HepG2 (cell line): ENCODE data around the gene ATP6V0E2. TPM values are rescaled to one million over a fixed set of nuclear protein-coding genes. Genes with fewer than 3 reads are reported as not detected.

Experiments used
- ATAC-seq: fragments of 200-7000 bp; cut with Tn5 transposase; 3 replicates; pipeline ENCODE4 v1.9.1; 2020; ENCODE audit warnings: mild to moderate bottlenecking, moderate library complexity
- BruUV-seq: library from RNA; stranded (reverse); fragments of 400-500 nt; replicated peaks from 2 replicates; lab custom pipeline; 2021; lab: Mats Ljungman, UMichigan
- CTCF ChIA-PET: fragments of 300-600 bp; formaldehyde crosslinking; extraction: SDS; loops from one replicate; lab custom pipeline; 2021; ENCODE audit warnings: low total read pairs, inconsistent platforms, low intra/inter-chr PET ratio; lab: Yijun Ruan, JAX
- POLR2A ChIA-PET: fragments of 350-600 bp; sonication (Branson Sonifier 250); formaldehyde crosslinking; loops from one replicate; lab custom pipeline; 2020; ENCODE audit warnings: antibody characterized with exemption, inconsistent platforms; lab: Yijun Ruan, JAX
- DNase-seq: peaks from one replicate; pipeline ENCODE4 v3.0.0-alpha.2; 2015; ENCODE audit warnings: low spot score
- FAIRE-seq: peaks from 3 replicates; lab custom pipeline; 2011; peaks lifted over from hg19 to GRCh38; lab: Jason Lieb, UNC
- H2AFZ ChIP-seq: one replicate; pipeline ENCODE4 v1.6.1; 2011; ENCODE audit warnings: low read length, inconsistent platforms
- H3K27ac ChIP-seq: fragments of 300-600 bp; 3 replicates; pipeline ENCODE4 v1.8.0; 2011; ENCODE audit warnings: mixed run types, mild to moderate bottlenecking, mixed read lengths, low read length, inconsistent platforms; ENCODE audit not compliant: insufficient read depth; ENCODE audit errors: extremely low read length
- H3K27me3 ChIP-seq, 2 experiments: fragments of 200-600 bp in 1 of 2; 2 replicates in 1 of 2; 3 replicates in 1 of 2; pipeline versions ENCODE4 v1.6.0 to v1.8.0; 2011; ENCODE audit warnings: low read length in 2 of 2, mild to moderate bottlenecking in 2 of 2, moderate library complexity in 2 of 2, inconsistent platforms in 1 of 2; ENCODE audit not compliant: insufficient read depth in 2 of 2, control insufficient read depth in 1 of 2
- H3K36me3 ChIP-seq, 2 experiments: fragments of 200-600 bp in 1 of 2; replicated peaks in 1 of 2; 2 replicates in 1 of 2; 3 replicates in 1 of 2; pipeline versions ENCODE4 v1.5.1 to v1.8.0; 2011; ENCODE audit warnings: low read length in 2 of 2, inconsistent platforms in 1 of 2; ENCODE audit not compliant: insufficient read depth in 2 of 2, control insufficient read depth in 1 of 2
- H3K4me1 ChIP-seq: 2 replicates; pipeline ENCODE4 v1.5.1; 2012; ENCODE audit warnings: low read length, inconsistent platforms; ENCODE audit not compliant: insufficient read depth
- H3K4me2 ChIP-seq: 2 replicates; pipeline ENCODE4 v1.6.0; 2011; ENCODE audit warnings: low read depth, low read length, inconsistent platforms
- H3K4me3 ChIP-seq, 3 experiments: fragments of 200-600 bp in 1 of 3; sonication (generic), shearing (Covaris generic) in 1 of 3; replicated peaks in 1 of 3; 2 replicates each; pipeline ENCODE4 v1.5.1; 2011 to 2016; ENCODE audit warnings: low read length in 3 of 3, inconsistent platforms in 2 of 3, low read depth in 2 of 3, mild to moderate bottlenecking in 2 of 3, control low read depth in 1 of 3, mixed read lengths in 1 of 3; ENCODE audit not compliant: insufficient read depth in 1 of 3
- H3K79me2 ChIP-seq: one replicate; pipeline ENCODE4 v1.6.1; 2011; ENCODE audit warnings: low read length, inconsistent platforms; ENCODE audit not compliant: insufficient read depth
- H3K9ac ChIP-seq: 2 replicates; pipeline ENCODE4 v1.6.0; 2011; ENCODE audit warnings: mild to moderate bottlenecking, low read depth, low read length, inconsistent platforms; ENCODE audit not compliant: insufficient read depth
- H3K9me3 ChIP-seq: 2 replicates; pipeline ENCODE4 v1.5.1; 2012; ENCODE audit warnings: mild to moderate bottlenecking, low read length
- H4K20me1 ChIP-seq: 2 replicates; pipeline ENCODE4 v1.6.0; 2011; ENCODE audit warnings: inconsistent platforms, mild to moderate bottlenecking, low read length, moderate library complexity; ENCODE audit not compliant: insufficient read depth
- ARID2 ChIP-seq: sonication (generic); formaldehyde crosslinking; IDR thresholded peaks from 2 replicates; pipeline ENCODE4 v1.8.1; 2022; ENCODE audit warnings: mild to moderate bottlenecking, missing genetic modification reagents, borderline replicate concordance
- GATAD1 ChIP-seq: IDR thresholded peaks from 2 replicates; pipeline ENCODE4 v1.6.1; 2016; ENCODE audit warnings: missing genetic modification reagents, missing compliant biosample characterization
- HDAC2 ChIP-seq: sonication (generic); formaldehyde crosslinking; IDR thresholded peaks from 2 replicates; pipeline ENCODE4 v1.4.0; 2020; ENCODE audit warnings: missing genetic modification reagents
- HOXA3 ChIP-seq: sonication (generic); formaldehyde crosslinking; IDR thresholded peaks from 2 replicates; pipeline ENCODE4 v1.5.0; 2020; ENCODE audit warnings: missing genetic modification reagents
- MEF2D ChIP-seq: sonication (generic); formaldehyde crosslinking; IDR thresholded peaks from 2 replicates; pipeline ENCODE4 v1.5.1; 2020; ENCODE audit warnings: mild to moderate bottlenecking, missing genetic modification reagents
- NCOR1 ChIP-seq: fragments of 200-600 bp; sonication (generic); IDR thresholded peaks from 2 replicates; pipeline ENCODE4 v1.7.0; 2017; ENCODE audit warnings: antibody characterized with exemption, low read length, borderline replicate concordance
- SAP130 ChIP-seq: IDR thresholded peaks from 2 replicates; pipeline ENCODE4 v1.6.1; 2016; ENCODE audit warnings: low read depth
- SMARCC2 ChIP-seq: fragments of 450-650 bp; IDR thresholded peaks from 2 replicates; pipeline ENCODE4 v1.6.1; 2017; ENCODE audit warnings: antibody characterized with exemption, mild to moderate bottlenecking
- SMYD3 ChIP-seq: sonication (generic); formaldehyde crosslinking; IDR thresholded peaks from 2 replicates; pipeline ENCODE4 v1.8.1; 2023; ENCODE audit warnings: mild to moderate bottlenecking, missing genetic modification reagents
- TBX2 ChIP-seq: sonication (generic); formaldehyde crosslinking; IDR thresholded peaks from 2 replicates; pipeline ENCODE4 v1.5.0; 2020; ENCODE audit warnings: missing genetic modification reagents, mild to moderate bottlenecking, borderline replicate concordance
- ZFX ChIP-seq: sonication (generic); formaldehyde crosslinking; IDR thresholded peaks from 2 replicates; pipeline ENCODE4 v1.4.0; 2020; ENCODE audit warnings: mild to moderate bottlenecking, low read depth, missing genetic modification reagents, moderate library complexity
- ZNF326 ChIP-seq: sonication (generic); formaldehyde crosslinking; IDR thresholded peaks from 2 replicates; pipeline ENCODE4 v1.4.0; 2020; ENCODE audit warnings: missing genetic modification reagents, borderline replicate concordance
- ZNF33B ChIP-seq: sonication (generic); formaldehyde crosslinking; IDR thresholded peaks from 2 replicates; pipeline ENCODE4 v1.5.1; 2020; ENCODE audit warnings: mild to moderate bottlenecking, missing genetic modification reagents
- ZNF543 ChIP-seq: sonication (generic); formaldehyde crosslinking; IDR thresholded peaks from 2 replicates; pipeline ENCODE4 v1.4.0; 2020; ENCODE audit warnings: mild to moderate bottlenecking, missing genetic modification reagents
- ZNF687 ChIP-seq: sonication (generic); formaldehyde crosslinking; IDR thresholded peaks from 2 replicates; pipeline ENCODE4 v1.5.1; 2020; ENCODE audit warnings: mild to moderate bottlenecking, missing genetic modification reagents, moderate library complexity
- ZNF710 ChIP-seq: sonication (generic); formaldehyde crosslinking; IDR thresholded peaks from 2 replicates; pipeline ENCODE4 v1.5.0; 2020; ENCODE audit warnings: mild to moderate bottlenecking, missing genetic modification reagents, borderline replicate concordance
- ZNF883 ChIP-seq: sonication (generic); formaldehyde crosslinking; IDR thresholded peaks from 2 replicates; pipeline ENCODE4 v1.5.1; 2020; ENCODE audit warnings: mild to moderate bottlenecking, missing genetic modification reagents; ENCODE audit errors: not compliant biosample characterization
- WGBS: methylation state at CpG from one replicate; pipeline ENCODE4 v1.1.6; 2017; ENCODE audit warnings: low lambda C conversion rate; 5-methylcytosine and 5-hydroxymethylcytosine counted together
- in situ Hi-C: cut with HindIII; loops from 2 replicates; pipeline ENCODE4 v1.10.0; 2017; ENCODE audit warnings: low pct_unique_long_range_greater_than_20kb; ENCODE audit not compliant: extremely low pct_ligation_motif_present
- intact Hi-C: fragments of 100-400 bp; cut with micrococcal nuclease; formaldehyde crosslinking; loops from one replicate; pipeline ENCODE4 v1.10.0; 2022; ENCODE audit not compliant: unreplicated experiment
- polyA plus RNA-seq, 8 experiments: library from polyadenylated mRNA; depleted of rRNA in 3 of 8; stranded (reverse) in 7 of 8; unstranded in 1 of 8; fragments of >200 nt; fragmentation: Illumina TruSeq in 4 of 8; extraction: Trizol in 4 of 8; gene quantifications; 2 replicates each; pipeline versions ENCODE4 v1.2.1 to v1.2.3, GENCODE V29; 2011 to 2016; ENCODE audit warnings: low read depth in 4 of 8, missing spikeins in 1 of 8, mixed read lengths in 1 of 8; ENCODE audit not compliant: insufficient read depth in 1 of 8
- total RNA-seq, 5 experiments: library from RNA; depleted of rRNA; stranded (reverse); fragments of >200 nt; fragmentation: Illumina TruSeq; extraction: Trizol; gene quantifications; 2 replicates each; pipeline ENCODE4 v1.2.3, GENCODE V29; 2016; ENCODE audit warnings: low read depth in 1 of 5

The ATP6V0E2 gene
- total and polyA plus RNA-seq, 2 of the 13 experiments (the other 11 are each of a cell fraction or from before 2014, with no cell fraction given), result 36.8 to 203 TPM

GRCh38 chr7:149885191-149886017 is 11.6 kb downstream of the ATP6V0E2 start:
- CTCF ChIA-PET, result no interaction called here
- POLR2A ChIA-PET, result interaction anchor here (1.2 kb wide), 1 partner anchor 11 kb away, joined by 4 read pairs; no protein-coding TSS in a partner anchor
- Histone ChIP-seq H3K9me3 (no peaks in the 10 kb centered on the region), H3K27me3 (no peaks in the 10 kb centered on the region; a peak in 1 of 5 replicates), H3K79me2 (no peaks in the 10 kb centered on the region), H3K4me3 (peak overlapping the region in 1 of 3 experiments; percentile 46; a peak in 2 of 6 replicates), H3K27ac (peak overlapping the region; percentile 79), H3K4me1 (peaks cover 47% of the 10 kb centered on the region), H3K9ac (peak overlapping the region; percentile 21; the same call in 1 of the 2 replicates), H3K4me2 (peak overlapping the region; percentile 65), H4K20me1 (no peaks in the 10 kb centered on the region), H2AFZ (no peak overlapping the region), H3K36me3 (0 out of 5 replicates have a peak, but pooled peaks cover 0 to under 1% of the 10 kb centered on the region in 2 experiments)
- DNase-seq (peak; percentile 67), FAIRE-seq (peak; percentile 68), ATAC-seq (peak; percentile 91)
- BruUV-seq, result no TSS peak
- in situ Hi-C loops (no loop called here), intact Hi-C loops (no loop called here)
- WGBS, result 40% methylated on average over 7 of the region's 13 CpGs
- TF ChIP-seq SAP130 (CRISPR knock-in tag) (peak; percentile 41), ZNF710 (CRISPR knock-in tag) (peak; percentile 51; the same call in 1 of the 2 replicates), SMYD3 (CRISPR knock-in tag) (0 out of 2 replicates have a peak, but pooled peaks have one; percentile 37), ZNF33B (no peak), ARID2 (CRISPR knock-in tag) (no peak), HOXA3 (CRISPR knock-in tag) (no peak), ZFX (CRISPR knock-in tag) (peak; percentile 50), ZNF543 (CRISPR knock-in tag) (no peak), HDAC2 (peak; percentile 65), TBX2 (peak; percentile 15; the same call in 1 of the 2 replicates), ZNF326 (CRISPR knock-in tag) (no peak), SMARCC2 (no peak), NCOR1 (0 out of 2 replicates have a peak, but pooled peaks have one; percentile 19), GATAD1 (CRISPR knock-in tag) (no peak), MEF2D (CRISPR knock-in tag) (no peak), ZNF883 (CRISPR knock-in tag) (no peak), ZNF687 (CRISPR knock-in tag) (peak; percentile 39)
